ENCODE measurements around the gene ZNF664. TPM values are rescaled to one million over a fixed set of nuclear protein-coding genes. Genes with fewer than 3 reads are reported as not detected.
A peak's percentile ranks its signal among the peaks of the same experiment; 100 is the strongest.

ZNF664 gene
- total and polyA plus RNA-seq, 4 donors = 31.7 to 118 (median 69.5) TPM

- Histone ChIP-seq H3K27ac (ENCODE audit: low read depth in 1 of 2, low read length in 1 of 2) (peak overlapping the region in 1 of 2 donors; percentile 32), H3K9ac (ENCODE audit: insufficient read depth in 1 of 2, low read length in 2 of 2) (peak overlapping the region in 1 of 2 donors; percentile 1), H3K4me1 (ENCODE audit: control insufficient read depth in 5 of 5, insufficient read depth in 5 of 5, low read length in 5 of 5) (peaks cover 7 to 43% (median 15%) of the 10 kb centered on the region in 5 donors), H3K36me3 (ENCODE audit: control insufficient read depth in 4 of 4, insufficient read depth in 4 of 4, low read length in 4 of 4) (peaks cover 4 to 32% (median 17%) of the 10 kb centered on the region in 4 donors), H3K4me3 (no peak overlapping the region), H3K27me3 (ENCODE audit: control insufficient read depth in 3 of 3, insufficient read depth in 3 of 3, low read length in 2 of 3) (no peaks in the 10 kb centered on the region), H3K9me3 (ENCODE audit: control insufficient read depth in 4 of 4, insufficient read depth in 3 of 4, low read length in 3 of 4) (no peaks in the 10 kb centered on the region)
- WGBS, 2 donors = 67 to 87% methylated on average over 3 of the region's 3 CpGs
- ATAC-seq (ENCODE audit: insufficient read depth, low FRiP score) = no peak
- DNase-seq = peak in 1 of 3 donors; percentile 58
- TF ChIP-seq CTCF (IDR thresholded peaks at IDR 0.05; ENCODE audit: control extremely low read depth, extremely low read depth) = no peak
These were observed 13.5 kb downstream of the ZNF664 start for GRCh38 chr12:123986374-123986965.

- Histone ChIP-seq H3K9me3 (ENCODE audit: control insufficient read depth in 4 of 4, insufficient read depth in 3 of 4, low read length in 3 of 4) (no peaks in the 10 kb centered on the region), H3K27me3 (ENCODE audit: control insufficient read depth in 3 of 3, insufficient read depth in 3 of 3, low read length in 2 of 3) (no peaks in the 10 kb centered on the region), H3K27ac (ENCODE audit: low read depth in 1 of 2, low read length in 1 of 2) (no peak overlapping the region), H3K4me3 (no peak overlapping the region), H3K9ac (ENCODE audit: insufficient read depth in 1 of 2, low read length in 2 of 2) (peak overlapping the region; percentile 1 to 9), H3K4me1 (ENCODE audit: control insufficient read depth in 5 of 5, insufficient read depth in 5 of 5, low read length in 5 of 5) (peaks cover 7 to 45% (median 15%) of the 10 kb centered on the region in 5 donors), H3K36me3 (ENCODE audit: control insufficient read depth in 4 of 4, insufficient read depth in 4 of 4, low read length in 4 of 4) (peaks cover 4 to 35% (median 17%) of the 10 kb centered on the region in 4 donors)
- 79 to 93% methylated on average over 2 of the region's 2 CpGs for WGBS, 2 donors
- TF ChIP-seq CTCF (IDR thresholded peaks at IDR 0.05; ENCODE audit: control extremely low read depth, extremely low read depth) = no peak
- ATAC-seq (ENCODE audit: insufficient read depth, low FRiP score) (no peak), DNase-seq (no peak)
These were observed 14.0 kb downstream of the ZNF664 start for GRCh38 chr12:123987022-123987421.

GRCh38 chr12:123989168-123989567 is 16.2 kb downstream of the ZNF664 start:
- WGBS, 2 donors = 94 to 98% methylated on average over 5 of the region's 5 CpGs
- peaks cover 4 to 34% (median 20%) of the 10 kb centered on the region in 4 donors for H3K36me3 ChIP-seq (ENCODE audit: control insufficient read depth in 4 of 4, insufficient read depth in 4 of 4, low read length in 4 of 4)
- peaks cover 10 to 44% (median 18%) of the 10 kb centered on the region in 5 donors for H3K4me1 ChIP-seq (ENCODE audit: control insufficient read depth in 5 of 5, insufficient read depth in 5 of 5, low read length in 5 of 5)
- H3K9ac ChIP-seq (ENCODE audit: insufficient read depth in 1 of 2, low read length in 2 of 2) = no peak overlapping the region
- H3K4me3 ChIP-seq = no peak overlapping the region
- no peak for DNase-seq
- H3K27ac ChIP-seq (ENCODE audit: low read depth in 1 of 2, low read length in 1 of 2) = peak overlapping the region in 1 of 2 donors; percentile 26
- H3K9me3 ChIP-seq (ENCODE audit: control insufficient read depth in 4 of 4, insufficient read depth in 3 of 4, low read length in 3 of 4) = no peaks in the 10 kb centered on the region
- H3K27me3 ChIP-seq (ENCODE audit: control insufficient read depth in 3 of 3, insufficient read depth in 3 of 3, low read length in 2 of 3) = no peaks in the 10 kb centered on the region
- no peak for ATAC-seq (ENCODE audit: insufficient read depth, low FRiP score)
- no peak for TF ChIP-seq CTCF (IDR thresholded peaks at IDR 0.05; ENCODE audit: control extremely low read depth, extremely low read depth)
